GM21367 (cell line): Measurements from ENCODE around the gene DDIT3.
A peak's percentile ranks its signal among the peaks of the same experiment; 100 is the strongest.
"Not testable (repeated sequence)": the region's sequence is repeated elsewhere in the genome, so short reads cannot be mapped to it uniquely, and the experiment has no call there.

ENCODE experiments used
- ATAC-seq: cut with Tn5 transposase; IDR thresholded peaks from one replicate; pipeline ENCODE4 v1.9.1; 2021; ENCODE audit not compliant: unreplicated experiment

Gene DDIT3

DNA sequence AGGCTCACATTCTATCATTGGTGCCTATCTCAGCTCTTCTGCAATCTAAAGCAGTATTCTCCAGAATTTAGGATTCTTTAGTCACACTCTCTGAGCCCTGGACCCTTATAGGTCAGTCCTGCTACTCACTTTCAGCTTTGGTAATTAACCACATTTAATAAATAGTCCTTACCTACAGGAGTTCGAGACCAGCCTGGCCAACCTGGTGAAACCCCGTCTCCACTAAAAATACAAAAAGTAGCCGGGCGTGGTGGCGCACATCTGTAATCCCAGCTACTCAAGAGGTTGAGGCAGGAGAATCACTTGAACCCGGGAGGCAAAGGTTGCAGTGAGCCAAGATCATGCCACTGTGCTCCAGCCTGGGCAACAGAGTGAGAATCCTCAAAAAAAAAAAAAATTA is 6.6 kb downstream of the DDIT3 start:
- ATAC-seq, result not testable (repeated sequence)

DNA sequence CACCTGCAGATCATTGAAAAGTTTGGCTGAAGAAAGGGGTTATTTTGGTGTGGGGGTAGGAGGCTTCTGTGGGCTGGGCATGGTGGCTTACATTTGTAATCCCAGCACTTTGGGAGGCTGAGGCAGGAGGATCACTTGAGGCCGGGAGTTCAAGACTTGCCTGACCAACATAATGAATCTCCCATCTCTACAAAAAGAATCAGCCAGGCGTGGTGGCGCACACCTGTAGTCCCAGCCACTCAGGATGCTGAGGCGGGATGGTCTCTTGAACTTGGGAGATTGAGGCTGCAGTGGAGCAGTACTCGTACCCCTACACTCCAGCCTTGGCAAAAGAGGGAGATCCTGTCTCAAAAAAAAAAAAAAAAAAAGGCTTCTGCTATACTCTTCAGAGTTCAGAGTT is 7.0 kb downstream of the DDIT3 start:
- no peak for ATAC-seq

DNA sequence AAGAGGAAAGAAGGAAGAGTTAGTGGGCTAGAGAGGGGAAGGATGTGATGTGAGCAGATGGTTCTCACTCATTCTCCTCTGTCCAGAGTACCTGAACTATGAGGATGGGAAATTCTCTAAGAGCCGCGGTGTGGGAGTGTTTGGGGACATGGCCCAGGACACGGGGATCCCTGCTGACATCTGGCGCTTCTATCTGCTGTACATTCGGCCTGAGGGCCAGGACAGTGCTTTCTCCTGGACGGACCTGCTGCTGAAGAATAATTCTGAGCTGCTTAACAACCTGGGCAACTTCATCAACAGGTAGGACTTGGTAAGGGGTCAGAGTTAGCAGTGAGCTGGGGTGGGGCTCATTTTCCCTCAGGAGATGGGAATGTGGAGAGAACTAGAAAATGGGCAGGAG is 7.6 kb downstream of the DDIT3 start:
- no peak for ATAC-seq

DNA sequence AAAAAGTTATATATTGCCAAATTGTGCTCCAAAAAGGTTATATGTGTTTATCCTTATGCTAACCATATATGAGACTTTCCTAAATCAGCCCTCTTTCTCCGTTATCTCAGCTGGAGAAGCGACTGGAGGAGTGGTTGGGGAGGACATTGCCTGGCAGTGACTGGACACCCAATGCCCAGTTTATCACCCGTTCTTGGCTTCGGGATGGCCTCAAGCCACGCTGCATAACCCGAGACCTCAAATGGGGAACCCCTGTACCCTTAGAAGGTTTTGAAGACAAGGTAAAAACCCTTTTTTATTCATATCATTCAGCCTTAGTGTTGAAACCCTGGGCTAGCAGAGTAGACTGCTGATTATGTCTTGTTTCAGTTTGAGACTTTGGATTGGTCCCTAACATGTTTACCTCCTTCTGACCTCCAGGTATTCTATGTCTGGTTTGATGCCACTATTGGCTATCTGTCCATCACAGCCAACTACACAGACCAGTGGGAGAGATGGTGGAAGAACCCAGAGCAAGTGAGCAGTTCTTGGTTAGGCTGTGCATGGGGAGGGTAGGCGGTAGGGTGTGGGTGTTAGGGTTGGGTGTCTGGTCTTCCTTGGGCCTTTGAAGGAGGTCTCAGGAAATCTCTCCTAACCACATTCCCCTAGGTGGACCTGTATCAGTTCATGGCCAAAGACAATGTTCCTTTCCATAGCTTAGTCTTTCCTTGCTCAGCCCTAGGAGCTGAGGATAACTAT is 8.6 kb downstream of the DDIT3 start:
- no peak for ATAC-seq

DNA sequence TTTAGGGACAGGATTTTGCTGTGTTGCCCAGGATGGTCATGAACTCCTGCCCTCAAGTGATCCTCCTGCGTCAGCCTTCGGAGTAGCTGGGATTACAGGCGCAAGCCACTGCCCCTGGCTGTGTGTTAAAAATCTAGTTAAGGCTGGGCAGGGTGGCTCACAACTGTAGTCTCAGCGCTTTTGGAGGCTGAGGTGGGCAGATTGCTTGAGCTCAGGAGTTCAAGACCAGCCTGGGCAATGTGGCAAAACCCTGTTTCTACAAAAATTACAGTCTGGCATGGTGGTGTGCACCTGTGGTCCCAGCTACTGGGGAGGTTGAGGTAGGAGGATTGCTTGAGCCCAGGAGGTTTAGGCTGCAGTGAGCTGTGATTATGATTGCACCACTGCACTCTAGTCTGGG is 9.2 kb downstream of the DDIT3 start:
- no peak for ATAC-seq

DNA sequence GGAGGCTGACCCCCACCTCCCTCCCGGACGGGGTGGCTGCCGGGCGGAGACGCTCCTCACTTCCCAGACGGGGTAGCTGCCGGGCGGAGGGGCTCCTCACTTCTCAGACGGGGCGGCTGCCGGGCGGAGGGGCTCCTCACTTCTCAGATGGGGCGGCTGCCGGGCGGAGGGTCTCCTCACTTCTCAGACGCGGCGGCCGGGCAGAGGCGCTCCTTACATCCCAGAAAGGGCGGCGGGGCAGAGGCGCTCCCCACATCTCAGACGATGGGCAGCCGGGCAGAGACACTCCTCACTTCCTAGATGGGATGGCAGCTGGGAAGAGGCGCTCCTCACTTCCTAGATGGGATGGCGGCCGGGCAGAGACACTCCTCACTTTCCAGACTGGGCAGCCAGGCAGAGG is 12.5 kb downstream of the DDIT3 start:
- ATAC-seq, result not testable (repeated sequence)

DNA sequence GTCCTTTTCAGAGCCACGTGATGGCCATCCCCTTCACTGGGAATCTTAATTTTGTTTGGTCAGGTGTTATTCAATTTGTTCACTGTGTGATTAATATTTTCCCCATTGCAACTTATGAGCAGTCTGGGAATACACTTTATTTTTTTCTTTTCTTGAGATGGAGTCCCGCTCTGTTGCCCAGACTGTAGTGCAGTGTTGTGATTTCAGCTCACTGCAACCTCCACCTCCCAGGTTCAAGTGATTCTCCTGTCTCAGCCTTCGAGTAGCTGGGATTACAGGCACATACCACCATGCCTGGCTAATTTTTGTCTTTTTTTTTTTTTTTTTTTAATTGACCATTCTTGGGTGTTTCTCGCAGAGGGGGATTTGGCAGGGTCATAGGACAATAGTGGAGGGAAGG is 13.8 kb downstream of the DDIT3 start:
- ATAC-seq, result not testable (repeated sequence)

DNA sequence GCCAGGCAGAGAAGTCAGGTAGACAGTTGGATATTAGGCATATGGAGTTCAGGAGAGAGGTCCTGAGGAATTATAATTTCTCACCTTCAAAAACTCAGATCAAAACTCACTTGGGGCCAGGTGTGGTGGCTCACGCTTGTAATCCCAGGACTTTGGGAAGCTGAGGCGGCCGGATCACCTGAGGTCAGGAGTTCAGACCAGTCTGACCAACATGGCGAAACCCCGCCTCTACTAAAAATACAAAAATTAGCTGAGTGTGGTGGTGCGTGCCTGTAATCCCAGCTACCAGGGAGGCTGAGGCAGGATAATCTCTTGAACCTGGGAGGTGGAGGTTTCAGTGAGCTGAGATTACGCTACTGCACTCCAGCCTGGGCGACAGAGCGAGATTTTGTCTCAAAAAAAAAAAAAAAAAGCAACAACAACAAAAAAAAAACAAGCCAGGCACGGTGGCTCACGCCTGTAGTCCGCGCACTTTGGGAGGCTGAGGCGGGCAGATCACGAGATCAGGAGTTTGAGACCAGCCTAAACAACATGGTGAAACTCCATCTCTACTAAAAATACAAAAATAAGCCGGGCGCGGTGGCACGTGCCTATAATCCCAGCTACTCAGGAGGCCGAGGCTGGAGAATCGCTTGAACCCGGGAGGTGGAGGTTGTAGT is 17.9 kb downstream of the DDIT3 start:
- ATAC-seq, result not testable (repeated sequence)

DNA sequence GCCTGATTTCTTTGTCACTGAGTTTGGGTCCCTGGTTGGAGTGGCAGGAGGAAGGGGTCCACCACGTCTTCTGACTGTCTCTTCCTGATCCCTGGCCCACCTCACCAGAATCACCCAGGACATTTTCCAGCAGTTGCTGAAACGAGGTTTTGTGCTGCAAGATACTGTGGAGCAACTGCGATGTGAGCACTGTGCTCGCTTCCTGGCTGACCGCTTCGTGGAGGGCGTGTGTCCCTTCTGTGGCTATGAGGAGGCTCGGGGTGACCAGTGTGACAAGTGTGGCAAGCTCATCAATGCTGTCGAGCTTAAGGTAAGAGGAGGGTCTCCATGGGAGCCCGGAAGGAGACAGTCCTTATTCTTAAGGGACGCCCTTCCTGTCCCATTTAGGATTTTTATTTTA is 20.1 kb downstream of the DDIT3 start:
- no peak for ATAC-seq

DNA sequence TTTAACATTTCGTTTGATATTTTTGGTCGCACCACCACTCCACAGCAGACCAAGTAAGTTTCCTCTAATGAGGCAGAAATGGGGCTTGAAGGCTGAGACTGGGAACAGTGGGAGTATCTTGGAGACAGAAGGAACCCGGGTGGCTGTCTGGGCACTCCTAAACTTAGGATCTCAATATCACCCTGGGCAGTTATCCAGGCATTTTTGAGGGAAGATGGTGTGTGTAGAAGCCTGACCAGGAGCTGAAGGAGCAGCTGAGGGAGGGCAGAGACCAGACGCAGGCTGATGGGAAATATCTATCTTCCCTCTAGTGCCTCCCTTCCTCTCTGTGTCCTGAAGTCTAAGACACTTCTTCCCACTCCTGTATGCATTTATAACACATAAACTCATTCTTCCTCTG is 21.7 kb downstream of the DDIT3 start:
- no peak for ATAC-seq

DNA sequence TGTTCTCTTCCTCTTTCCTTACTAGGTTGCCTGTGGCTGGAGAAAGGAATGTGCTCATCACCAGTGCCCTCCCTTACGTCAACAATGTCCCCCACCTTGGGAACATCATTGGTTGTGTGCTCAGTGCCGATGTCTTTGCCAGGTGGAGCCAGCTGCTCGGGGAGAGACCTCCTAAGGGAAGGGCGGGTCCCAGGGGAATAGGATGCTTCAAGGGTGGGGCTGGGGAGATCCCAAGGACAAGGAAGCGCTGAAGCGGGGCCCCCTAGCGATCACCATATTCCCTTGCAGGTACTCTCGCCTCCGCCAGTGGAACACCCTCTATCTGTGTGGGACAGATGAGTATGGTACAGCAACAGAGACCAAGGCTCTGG is 22.2 kb downstream of the DDIT3 start:
- ATAC-seq, result no peak

DNA sequence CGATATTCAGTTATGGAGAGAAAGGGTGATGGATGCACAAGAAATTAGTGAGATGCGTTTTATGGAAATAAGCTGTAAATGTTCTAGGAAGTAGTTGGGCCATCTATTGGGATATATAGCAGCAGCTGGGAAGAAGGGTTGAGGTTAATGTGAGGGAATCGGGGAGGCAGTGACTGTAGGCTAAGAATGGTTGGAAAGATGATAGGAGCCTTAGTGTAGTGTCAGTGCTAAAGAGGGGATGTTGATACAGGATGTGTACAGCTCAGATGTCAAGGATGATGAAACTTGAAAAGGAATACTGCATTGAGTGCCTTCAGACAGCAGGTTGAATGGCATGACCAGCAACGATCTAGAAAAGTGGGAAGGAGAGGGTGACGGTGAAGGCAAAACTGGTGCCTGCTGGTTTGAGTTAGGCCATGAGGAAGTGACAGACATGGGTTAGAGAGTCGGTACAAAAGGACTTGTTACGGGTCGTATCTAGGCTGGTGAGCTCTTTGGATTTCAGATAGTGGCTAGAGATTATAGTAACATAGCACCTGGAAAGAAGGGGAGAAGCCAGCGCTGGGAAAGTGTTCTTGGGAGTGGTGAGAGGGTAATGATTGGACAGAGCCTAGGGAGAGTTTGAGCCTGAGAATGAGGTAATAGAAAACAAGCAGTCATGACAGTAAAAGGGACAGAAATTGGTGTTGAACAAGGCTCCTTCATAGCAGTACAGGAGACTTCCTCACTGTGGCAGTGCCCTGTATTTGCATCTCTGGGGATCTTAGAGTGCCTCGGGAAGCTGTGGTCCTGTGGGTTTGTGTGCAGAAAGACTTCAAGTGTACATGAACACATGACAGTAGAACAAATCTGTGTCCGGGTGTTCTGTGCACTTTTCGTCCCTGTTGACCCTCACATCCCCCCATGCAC is 22.8 kb downstream of the DDIT3 start:
- no peak for ATAC-seq

DNA sequence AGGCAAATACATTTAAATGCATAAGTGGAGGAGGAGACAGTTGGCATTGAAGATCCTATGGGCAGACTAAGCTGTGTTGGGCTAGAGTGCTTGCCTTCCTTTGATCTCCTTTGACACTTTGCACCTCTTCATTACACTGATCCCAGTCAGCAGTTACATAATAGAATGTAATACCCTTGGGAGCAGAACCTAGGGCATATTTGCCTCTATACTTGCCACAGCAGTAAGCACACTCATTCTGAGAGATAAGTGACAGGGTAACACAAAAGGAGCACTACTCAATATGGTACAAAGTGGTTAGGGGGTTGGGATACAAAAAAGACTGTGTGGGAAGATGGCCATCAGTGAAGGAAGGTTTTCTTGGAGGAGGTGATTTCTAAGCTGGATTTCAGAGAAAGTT is 23.5 kb downstream of the DDIT3 start:
- no peak for ATAC-seq

DNA sequence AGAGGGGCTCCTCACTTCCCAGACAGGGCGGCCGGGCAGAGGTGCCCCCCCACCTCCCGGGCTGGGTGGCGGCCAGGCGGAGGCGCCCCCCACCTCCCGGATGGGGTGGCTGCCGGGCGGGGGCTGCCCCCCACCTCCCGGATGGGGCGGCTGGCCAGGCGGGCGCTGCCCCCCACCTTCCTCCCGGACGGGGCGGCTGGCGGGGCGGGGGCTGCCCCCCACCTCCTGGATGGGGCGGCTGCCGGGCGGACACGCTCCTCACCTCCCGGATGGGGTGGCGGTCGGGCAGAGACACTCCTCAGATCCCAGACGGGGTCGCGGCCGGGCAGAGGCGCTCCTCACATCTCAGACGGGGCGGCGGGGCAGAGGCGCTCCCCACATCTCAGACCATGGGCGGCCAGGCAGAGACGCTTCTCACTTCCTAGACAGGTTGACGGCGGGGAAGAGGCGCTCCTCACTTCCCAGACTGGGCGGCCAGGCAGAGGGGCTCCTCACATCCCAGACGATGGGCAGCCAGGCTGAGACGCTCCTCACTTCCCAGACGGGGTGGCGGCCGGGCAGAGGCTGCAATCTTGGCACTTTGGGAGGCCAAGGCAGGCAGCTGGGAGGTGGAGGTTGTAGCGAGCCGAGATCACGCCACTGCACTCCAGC is 25.1 kb downstream of the DDIT3 start:
- ATAC-seq, result not testable (repeated sequence)

DNA sequence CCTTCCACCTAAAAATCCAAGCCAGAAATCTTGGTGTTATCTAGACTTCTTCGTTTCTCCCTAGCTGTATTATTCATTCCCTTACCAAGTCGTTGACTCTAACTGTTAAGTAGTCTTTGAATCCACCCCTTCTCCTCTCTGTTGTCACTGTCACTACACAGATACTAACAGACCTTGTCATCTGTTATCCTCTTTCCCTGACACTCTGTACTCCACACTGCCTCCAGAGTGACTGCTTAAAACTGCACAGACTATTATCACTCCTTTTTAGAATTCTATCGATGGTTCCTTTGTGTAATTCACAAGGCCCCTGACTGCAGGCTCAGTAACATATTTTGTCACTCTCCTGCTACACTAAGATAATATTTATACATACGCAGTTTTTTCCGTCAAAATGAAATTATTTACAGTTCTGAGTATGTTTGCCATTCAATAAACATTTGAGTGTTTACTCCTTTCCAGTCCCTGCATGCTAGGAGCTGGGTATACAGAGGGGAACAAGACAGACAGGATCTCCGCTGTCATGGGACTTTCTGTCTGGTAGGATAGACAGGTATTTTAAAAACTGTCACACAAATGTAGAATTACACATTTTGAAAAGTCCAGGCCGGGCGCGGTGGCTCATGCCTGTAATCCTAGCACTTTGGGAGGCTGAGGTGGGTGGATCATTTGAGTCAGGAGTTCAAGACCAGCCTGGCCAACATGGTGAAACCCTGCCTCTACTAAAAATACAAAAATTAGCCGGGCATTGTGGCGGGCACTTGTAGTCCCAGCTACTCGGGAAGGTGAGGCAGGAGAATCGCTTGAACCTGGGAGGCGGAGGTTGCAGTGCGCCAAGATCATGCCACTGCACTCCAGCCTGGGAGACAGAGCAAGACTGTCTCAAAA is 28.7 kb downstream of the DDIT3 start:
- no peak for ATAC-seq

DNA sequence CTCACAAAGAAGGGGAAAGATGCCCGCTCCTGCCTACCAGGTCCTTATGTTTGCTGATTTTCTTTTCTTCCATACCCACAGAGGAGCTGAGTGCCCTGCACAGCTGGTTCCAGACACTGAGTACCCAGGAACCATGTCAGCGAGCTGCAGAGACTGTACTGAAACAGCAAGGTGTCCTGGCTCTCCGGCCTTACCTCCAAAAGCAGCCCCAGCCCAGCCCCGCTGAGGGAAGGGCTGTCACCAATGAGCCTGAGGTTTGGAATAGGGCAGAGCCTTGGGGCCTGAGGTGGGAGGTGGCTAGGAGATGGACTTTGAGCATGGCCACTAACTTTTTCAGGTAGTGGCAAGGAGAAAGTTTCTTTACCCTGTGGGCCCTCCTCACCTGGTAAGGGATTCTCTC is 30.2 kb downstream of the DDIT3 start:
- no peak for ATAC-seq

DNA sequence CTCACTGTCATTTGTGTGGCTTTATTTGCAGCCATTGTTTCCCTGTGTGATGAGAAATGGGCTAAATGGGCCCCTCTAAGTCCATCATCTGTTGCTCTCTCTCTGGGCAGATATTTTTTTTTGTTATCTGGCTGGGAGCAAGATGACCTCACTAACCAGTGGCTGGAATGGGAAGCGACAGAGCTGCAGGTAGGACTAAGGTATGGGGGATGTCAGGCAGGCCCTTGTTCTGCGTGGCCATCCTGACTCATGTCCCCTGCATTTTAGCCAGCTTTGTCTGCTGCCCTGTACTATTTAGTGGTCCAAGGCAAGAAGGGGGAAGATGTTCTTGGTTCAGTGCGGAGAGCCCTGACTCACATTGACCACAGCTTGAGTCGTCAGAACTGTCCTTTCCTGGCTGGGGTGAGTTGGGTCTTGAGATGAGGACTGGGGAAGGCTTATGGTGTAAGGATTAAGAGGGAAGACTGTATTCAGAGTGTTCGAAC is 31.1 kb downstream of the DDIT3 start:
- ATAC-seq, result no peak

DNA sequence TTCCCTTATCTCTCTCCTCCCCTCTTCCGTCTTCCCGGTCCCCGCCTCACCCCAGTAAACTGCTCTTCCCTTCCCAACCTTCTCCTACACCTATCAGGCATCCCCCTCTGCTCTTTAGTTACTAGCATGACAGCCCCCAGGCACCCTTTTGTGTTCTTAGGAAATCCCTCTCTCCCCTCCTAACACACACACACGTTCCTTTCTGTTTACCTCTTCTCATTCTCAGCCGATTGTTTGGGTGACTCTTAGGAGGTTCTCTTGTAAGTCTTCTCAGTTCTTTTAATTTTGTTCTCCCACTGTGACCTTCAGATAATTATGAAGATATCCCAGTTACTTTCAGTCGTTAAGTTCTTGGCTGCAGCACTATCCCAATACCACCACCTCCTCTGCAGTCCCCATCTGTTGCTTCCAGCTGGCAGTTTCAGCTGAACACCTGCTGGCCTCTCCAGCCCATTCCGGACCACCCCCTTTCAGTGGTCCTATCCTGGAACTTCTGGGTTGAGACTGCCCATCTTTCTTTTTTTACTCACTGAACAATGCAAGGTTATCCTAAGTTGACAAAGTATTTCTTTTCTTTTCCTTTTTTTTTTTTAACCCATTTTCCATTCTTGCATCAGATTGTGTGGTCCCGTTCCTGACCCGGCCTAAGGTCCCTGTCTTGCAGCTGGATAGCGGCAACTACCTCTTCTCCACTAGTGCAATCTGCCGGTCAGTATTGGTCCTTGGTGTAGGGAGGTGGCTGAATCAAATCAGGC is 31.7 kb downstream of the DDIT3 start:
- ATAC-seq, result no peak

DNA sequence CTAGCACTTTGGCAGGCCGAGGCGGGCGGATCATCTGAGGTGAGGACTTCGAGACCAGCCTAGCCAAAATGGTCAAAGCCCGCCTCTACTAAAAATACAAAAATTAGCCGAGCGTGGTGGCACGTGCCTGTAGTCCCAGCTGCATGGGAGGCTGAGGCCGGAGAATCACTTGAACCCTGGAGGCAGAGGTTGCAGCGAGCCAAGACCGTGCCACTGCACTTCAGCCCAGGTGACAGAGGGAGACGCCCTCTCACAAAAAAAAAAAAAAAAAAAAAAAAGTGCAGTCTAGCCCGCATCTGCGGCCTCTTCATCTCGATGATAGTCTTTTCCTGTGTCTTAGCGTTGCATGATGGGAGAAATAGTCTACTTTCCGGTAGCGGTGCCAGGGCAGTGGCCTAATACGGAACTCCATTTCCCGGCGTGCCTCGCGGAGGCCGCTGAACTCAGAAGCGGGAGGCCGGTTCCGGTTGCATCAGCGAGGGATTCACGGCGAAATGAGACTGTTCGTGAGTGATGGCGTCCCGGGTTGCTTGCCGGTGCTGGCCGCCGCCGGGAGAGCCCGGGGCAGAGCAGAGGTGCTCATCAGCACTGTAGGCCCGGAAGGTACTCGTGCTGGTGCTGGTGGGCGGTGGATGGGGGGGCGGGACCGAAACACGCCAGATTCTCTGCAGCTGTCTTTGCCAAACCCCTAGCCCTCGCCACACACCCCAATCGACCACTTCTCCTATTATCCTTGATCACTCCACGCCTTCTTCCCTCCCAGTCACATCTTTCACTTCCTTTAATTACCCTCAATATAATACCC is 32.5 kb downstream of the DDIT3 start, which contains the start of gene MARS1:
MARS1 (plus strand) TSS at position 472 of the 805 bp plus-strand sequence; CDS start at position 495, 23 bp downstream.
- peak; percentile 95 for ATAC-seq
